Right lobe of liver (tissue), 6 donors: ENCODE measurements around the gene ZBED6. TPM values are rescaled to one million over a fixed set of nuclear protein-coding genes. Genes with fewer than 3 reads are reported as not detected.
"Not testable (repeated sequence)": the region's sequence is repeated elsewhere in the genome, so short reads cannot be mapped to it uniquely, and the experiment has no call there.

Experiments
- ATAC-seq, 4 donors: fragments of 200-7000 bp; cut with Tn5 transposase; one replicate each; pipeline ENCODE4 v1.9.1; 2020; ENCODE audit warnings: mild to moderate bottlenecking in 4 of 4, moderate library complexity in 4 of 4
- DNase-seq, 3 donors: peaks; one replicate each; pipeline ENCODE4 v3.0.0-alpha.2; 2020
- H3K27ac ChIP-seq, 3 donors: fragments of 200-600 bp; one replicate each; pipeline ENCODE4 v1.8.0; 2022
- H3K27me3 ChIP-seq, 2 donors: fragments of 200-600 bp; one replicate each; pipeline ENCODE4 v1.8.0; 2022
- H3K36me3 ChIP-seq, 4 donors: fragments of 200-600 bp; sonication (generic) in 1 of 4; one replicate each; pipeline versions ENCODE4 v1.5.1 to v1.8.0; 2017 to 2022; ENCODE audit warnings: control low read depth in 1 of 4
- H3K4me1 ChIP-seq, 4 donors: fragments of 200-600 bp; sonication (generic) in 1 of 4; one replicate each; pipeline versions ENCODE4 v1.5.1 to v1.8.0; 2017 to 2022; ENCODE audit warnings: control low read depth in 1 of 4
- H3K4me3 ChIP-seq, 3 donors: fragments of 200-600 bp; one replicate each; pipeline ENCODE4 v1.8.0; 2022
- H3K9me3 ChIP-seq, 4 donors: fragments of 200-600 bp; sonication (generic) in 1 of 4; one replicate each; pipeline versions ENCODE4 v1.5.1 to v1.8.0; 2017 to 2022; ENCODE audit warnings: control low read depth in 1 of 4
- POLR2A ChIP-seq: fragments of 450-650 bp; IDR thresholded peaks from one replicate; pipeline ENCODE4 v1.6.1; 2017; ENCODE audit warnings: antibody characterized with exemption, mild to moderate bottlenecking
- WGBS: methylation state at CpG from one replicate; pipeline ENCODE4 v1.1.6; 2018; ENCODE audit warnings: low coverage, low lambda C conversion rate; ENCODE audit not compliant: insufficient coverage; ENCODE audit errors: missing lambda C conversion rate; 5-methylcytosine and 5-hydroxymethylcytosine counted together
- intact Hi-C, 2 donors: fragments of 100-400 bp; cut with DNase I; formaldehyde crosslinking; loops; one replicate each; pipeline versions ENCODE4 v1.11.2 to v1.14.1; 2022
- total RNA-seq, 6 experiments: library from RNA; depleted of rRNA in 2 of 6; stranded (reverse); fragments of >200 nt in 2 of 6; fragmentation: NEBNext Ultra II Directional in 3 of 6; extraction: Animal tissue kit (Norgen Biotek cat#: 25700) in 3 of 6; gene quantifications; one replicate each; pipeline versions ENCODE4 v1.1.0 to v1.2.4, GENCODE V29; 2016 to 2023
- TF ChIP-seq, protein P1 (sequence below), 4 donors: fragments of 200-600 bp in 3 of 4; fragments of 450-650 bp in 1 of 4; IDR thresholded peaks; one replicate each; pipeline versions ENCODE4 v1.5.1 to v1.8.0; 2016 to 2022; ENCODE audit warnings: antibody characterized with exemption in 4 of 4, mild to moderate bottlenecking in 2 of 4
- donor health status: DM: no; HTN: yes; CAD: no.
- donor health status: DM: no; HTN: no; CAD: no.
- donor health status: DM: no; HTN: no; CAD: no.
- donor health status: DM: no; HTN: yes; CAD: no.
- donor health status: DM: no; HTN: yes; CAD: no.

The ZBED6 gene
- total RNA-seq, 6 experiments from 2014 or later: 11.8 to 24.1 (median 17.5) TPM

- Histone ChIP-seq H3K36me3 (peaks cover 14 to 70% (median 35%) of the 10 kb centered on the region in 4 donors), H3K27ac (no peak overlapping the region), H3K4me3 (no peak overlapping the region), H3K4me1 (no peaks in the 10 kb centered on the region), H3K27me3 (no peaks in the 10 kb centered on the region), H3K9me3 (no peaks in the 10 kb centered on the region)
- 86% methylated on average over 5 of the region's 5 CpGs for whole genome bisulfite sequencing
- ATAC-seq (no peak), DNase-seq (no peak)
- intact Hi-C loops: no loop called here
- TF ChIP-seq POLR2A: no peak
- TF ChIP-seq, protein P1, sequence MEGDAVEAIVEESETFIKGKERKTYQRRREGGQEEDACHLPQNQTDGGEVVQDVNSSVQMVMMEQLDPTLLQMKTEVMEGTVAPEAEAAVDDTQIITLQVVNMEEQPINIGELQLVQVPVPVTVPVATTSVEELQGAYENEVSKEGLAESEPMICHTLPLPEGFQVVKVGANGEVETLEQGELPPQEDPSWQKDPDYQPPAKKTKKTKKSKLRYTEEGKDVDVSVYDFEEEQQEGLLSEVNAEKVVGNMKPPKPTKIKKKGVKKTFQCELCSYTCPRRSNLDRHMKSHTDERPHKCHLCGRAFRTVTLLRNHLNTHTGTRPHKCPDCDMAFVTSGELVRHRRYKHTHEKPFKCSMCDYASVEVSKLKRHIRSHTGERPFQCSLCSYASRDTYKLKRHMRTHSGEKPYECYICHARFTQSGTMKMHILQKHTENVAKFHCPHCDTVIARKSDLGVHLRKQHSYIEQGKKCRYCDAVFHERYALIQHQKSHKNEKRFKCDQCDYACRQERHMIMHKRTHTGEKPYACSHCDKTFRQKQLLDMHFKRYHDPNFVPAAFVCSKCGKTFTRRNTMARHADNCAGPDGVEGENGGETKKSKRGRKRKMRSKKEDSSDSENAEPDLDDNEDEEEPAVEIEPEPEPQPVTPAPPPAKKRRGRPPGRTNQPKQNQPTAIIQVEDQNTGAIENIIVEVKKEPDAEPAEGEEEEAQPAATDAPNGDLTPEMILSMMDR (IDR thresholded peaks at IDR 0.05): no peak
Observed at GRCh38 chr1:203828002-203828401, 32.6 kb downstream of the ZBED6 start.

DNA sequence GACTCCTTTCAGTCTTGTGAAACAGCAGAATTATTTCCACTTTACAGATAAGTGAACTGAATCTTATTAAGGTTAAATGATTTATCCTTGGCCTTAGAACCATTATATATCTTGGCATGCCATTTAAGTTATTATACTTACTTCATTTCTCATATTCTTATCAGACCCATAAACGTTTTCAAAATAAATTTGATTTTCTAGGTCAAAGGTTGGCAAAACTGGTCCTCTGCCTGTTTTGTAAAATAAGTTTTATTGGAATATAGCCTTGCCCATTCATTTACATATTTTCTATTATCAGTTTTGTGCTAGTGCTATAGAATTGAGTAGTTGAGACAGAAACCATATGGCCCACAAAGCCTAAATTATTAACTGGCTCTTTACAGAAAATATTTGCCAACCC is 33.1 kb downstream of the ZBED6 start:
- 30% methylated on average over 1 of the region's 1 CpG for WGBS
- TF ChIP-seq POLR2A: no peak
- TF ChIP-seq, protein P1 (IDR thresholded peaks at IDR 0.05): no peak
- DNase-seq (no peak), ATAC-seq (no peak)
- Histone ChIP-seq H3K27ac (no peak overlapping the region), H3K36me3 (peaks cover 12 to 70% (median 37%) of the 10 kb centered on the region in 4 donors), H3K4me3 (no peak overlapping the region), H3K27me3 (no peaks in the 10 kb centered on the region), H3K9me3 (no peaks in the 10 kb centered on the region), H3K4me1 (no peaks in the 10 kb centered on the region)
- intact Hi-C loops: no loop called here

GRCh38 chr1:203829247-203829646 is 33.8 kb downstream of the ZBED6 start:
- ATAC-seq: peak; percentile 42 to 65 (median 58)
- H3K4me1 ChIP-seq, H3K27ac ChIP-seq, DNase-seq, H3K4me3 ChIP-seq, H3K27me3 ChIP-seq, H3K9me3 ChIP-seq, intact Hi-C loops: not testable (repeated sequence)
- peaks cover 14 to 72% (median 40%) of the 10 kb centered on the region in 4 donors for H3K36me3 ChIP-seq
- WGBS: 32% methylated on average over 5 of the region's 5 CpGs

GRCh38 chr1:203835476-203835875 is 40.1 kb downstream of the ZBED6 start:
- H3K9me3 ChIP-seq: no peaks in the 10 kb centered on the region
- 84% methylated on average over 3 of the region's 3 CpGs for WGBS
- peaks cover 4 to 93% (median 56%) of the 10 kb centered on the region in 4 donors for H3K36me3 ChIP-seq
- H3K27me3 ChIP-seq: no peaks in the 10 kb centered on the region
- H3K4me3 ChIP-seq: no peak overlapping the region
- TF ChIP-seq, protein P1 (IDR thresholded peaks at IDR 0.05): peak in 1 of 4 donors; percentile 34
- no peak for TF ChIP-seq POLR2A
- H3K4me1 ChIP-seq: peaks cover 0 to 13% (median 4%) of the 10 kb centered on the region in 4 donors
- ATAC-seq (peak in 2 of 4 donors; percentile 23 to 64), DNase-seq (no peak)
- H3K27ac ChIP-seq: peak overlapping the region in 1 of 3 donors; percentile 6
- intact Hi-C loops: no loop called here

GRCh38 chr1:203839081-203839480 is 43.7 kb downstream of the ZBED6 start:
- intact Hi-C loops: no loop called here
- Histone ChIP-seq H3K27ac (no peak overlapping the region), H3K36me3 (peaks cover 4 to 82% (median 46%) of the 10 kb centered on the region in 4 donors), H3K4me1 (peaks cover 0 to 13% (median 4%) of the 10 kb centered on the region in 4 donors), H3K27me3 (no peaks in the 10 kb centered on the region), H3K9me3 (no peaks in the 10 kb centered on the region), H3K4me3 (no peak overlapping the region)
- WGBS: 63% methylated on average over 5 of the region's 5 CpGs
- no peak for DNase-seq
- ATAC-seq: peak in 1 of 4 donors; percentile 31
- TF ChIP-seq, protein P1 (IDR thresholded peaks at IDR 0.05): no peak
- TF ChIP-seq POLR2A: no peak
